HepG2 (cell line): ENCODE results near the gene OR2B2. TPM values are rescaled to one million over a fixed set of nuclear protein-coding genes. Genes with fewer than 3 reads are reported as not detected.

Experiments used
- ATM ChIP-seq: fragments of 450-650 bp; IDR thresholded peaks from 2 replicates; pipeline ENCODE4 v1.7.1; 2017; ENCODE audit warnings: mild to moderate bottlenecking, borderline replicate concordance
- BORCS8-MEF2B ChIP-seq: sonication (generic); formaldehyde crosslinking; IDR thresholded peaks from 2 replicates; pipeline ENCODE4 v1.8.0; 2022; ENCODE audit warnings: mild to moderate bottlenecking, missing genetic modification reagents
- HCFC1 ChIP-seq: fragments of 150-350 bp; IDR thresholded peaks from 2 replicates; pipeline ENCODE4 v1.6.1; 2014; ENCODE audit warnings: low read depth, low read length
- KDM4B ChIP-seq: sonication (generic); formaldehyde crosslinking; IDR thresholded peaks from 2 replicates; pipeline ENCODE4 v1.4.0; 2020; ENCODE audit warnings: missing genetic modification reagents
- KDM6A ChIP-seq: IDR thresholded peaks from 2 replicates; pipeline ENCODE4 v1.6.1; 2016; ENCODE audit warnings: low read depth
- MBNL3 ChIP-seq: fragments of 250-450 bp; sonication (Bioruptor Pico); conservative IDR thresholded peaks from 2 replicates; pipeline ENCODE4 v1.8.0; 2022; ENCODE audit warnings: mild to moderate bottlenecking, inconsistent platforms
- MED1 ChIP-seq: sonication (generic); formaldehyde crosslinking; IDR thresholded peaks from 2 replicates; pipeline ENCODE4 v1.4.0; 2020; ENCODE audit warnings: missing genetic modification reagents
- MXI1 ChIP-seq: IDR thresholded peaks from 3 replicates; pipeline ENCODE4 v1.6.1; 2012; ENCODE audit warnings: low read depth, low read length, inconsistent platforms, borderline replicate concordance
- NPAS2 ChIP-seq: sonication (generic); formaldehyde crosslinking; IDR thresholded peaks from 2 replicates; pipeline ENCODE4 v1.8.0; 2022; ENCODE audit warnings: mild to moderate bottlenecking, missing genetic modification reagents, borderline replicate concordance
- PAWR ChIP-seq: sonication (generic); formaldehyde crosslinking; IDR thresholded peaks from 2 replicates; pipeline ENCODE4 v1.4.0; 2020; ENCODE audit warnings: missing genetic modification reagents, mild to moderate bottlenecking, borderline replicate concordance
- RAD21 ChIP-seq: fragments of 450-650 bp; formaldehyde crosslinking; IDR thresholded peaks from 2 replicates; pipeline ENCODE4 v1.5.0; 2020; ENCODE audit warnings: mild to moderate bottlenecking
- RBM22 ChIP-seq: fragments of 200-400 bp; formaldehyde crosslinking; optimal IDR thresholded peaks from 2 replicates; pipeline ENCODE3; 2017; ENCODE audit warnings: mild to moderate bottlenecking, low read length, moderate library complexity
- REPIN1 ChIP-seq: sonication (generic); formaldehyde crosslinking; IDR thresholded peaks from 2 replicates; pipeline ENCODE4 v1.8.0; 2022; ENCODE audit warnings: missing genetic modification reagents, low read depth, mild to moderate bottlenecking, borderline replicate concordance
- TBX3 ChIP-seq: fragments of 450-650 bp; IDR thresholded peaks from 2 replicates; pipeline ENCODE4 v1.6.1; 2017; ENCODE audit warnings: antibody characterized with exemption, mild to moderate bottlenecking, inconsistent platforms, borderline replicate concordance
- YEATS2 ChIP-seq: sonication (generic); formaldehyde crosslinking; IDR thresholded peaks from 2 replicates; pipeline ENCODE4 v1.4.0; 2020; ENCODE audit warnings: missing genetic modification reagents, borderline replicate concordance
- ZBTB1 ChIP-seq: sonication (generic); formaldehyde crosslinking; IDR thresholded peaks from 2 replicates; pipeline ENCODE4 v1.4.0; 2020; ENCODE audit warnings: missing genetic modification reagents, borderline replicate concordance
- ZBTB7A ChIP-seq: sonication (generic); formaldehyde crosslinking; IDR thresholded peaks from 2 replicates; pipeline ENCODE4 v1.8.0; 2022; ENCODE audit warnings: mild to moderate bottlenecking, missing genetic modification reagents
- ZFP90 ChIP-seq: sonication (generic); formaldehyde crosslinking; IDR thresholded peaks from 2 replicates; pipeline ENCODE4 v1.8.0; 2022; ENCODE audit warnings: missing genetic modification reagents, mild to moderate bottlenecking, inconsistent platforms, borderline replicate concordance
- ZNF574 ChIP-seq: sonication (generic); formaldehyde crosslinking; IDR thresholded peaks from 2 replicates; pipeline ENCODE4 v1.4.0; 2020; ENCODE audit warnings: missing genetic modification reagents
- ZNF75D ChIP-seq: sonication (generic); formaldehyde crosslinking; IDR thresholded peaks from 2 replicates; pipeline ENCODE4 v1.8.1; 2023; ENCODE audit warnings: missing genetic modification reagents, mild to moderate bottlenecking, borderline replicate concordance
- ZNF772 ChIP-seq: sonication (generic); formaldehyde crosslinking; IDR thresholded peaks from 2 replicates; pipeline ENCODE4 v1.5.0; 2020; ENCODE audit warnings: mild to moderate bottlenecking, missing genetic modification reagents
- ZNF839 ChIP-seq: sonication (generic); formaldehyde crosslinking; IDR thresholded peaks from 2 replicates; pipeline ENCODE4 v1.4.0; 2020; ENCODE audit warnings: missing genetic modification reagents, mild to moderate bottlenecking, borderline replicate concordance
- polyA plus RNA-seq, 8 experiments: library from polyadenylated mRNA; depleted of rRNA in 3 of 8; stranded (reverse) in 7 of 8; unstranded in 1 of 8; fragments of >200 nt; fragmentation: Illumina TruSeq in 4 of 8; extraction: Trizol in 4 of 8; gene quantifications; 2 replicates each; pipeline versions ENCODE4 v1.2.1 to v1.2.3, GENCODE V29; 2011 to 2016; ENCODE audit warnings: low read depth in 4 of 8, missing spikeins in 1 of 8, mixed read lengths in 1 of 8; ENCODE audit not compliant: insufficient read depth in 1 of 8
- total RNA-seq, 5 experiments: library from RNA; depleted of rRNA; stranded (reverse); fragments of >200 nt; fragmentation: Illumina TruSeq; extraction: Trizol; gene quantifications; 2 replicates each; pipeline ENCODE4 v1.2.3, GENCODE V29; 2016; ENCODE audit warnings: low read depth in 1 of 5
- TF ChIP-seq, protein P1 (sequence below): sonication (generic); formaldehyde crosslinking; IDR thresholded peaks from 2 replicates; pipeline ENCODE4 v1.4.0; 2020; ENCODE audit warnings: mild to moderate bottlenecking, missing genetic modification reagents

Gene OR2B2
- total and polyA plus RNA-seq, 2 of the 13 experiments (the other 11 are each of a cell fraction or from before 2014, with no cell fraction given) = not detected

GRCh38 chr6:27893836-27894807 lies 18.1 kb downstream of the OR2B2 start (continued):
- TF ChIP-seq, protein P1, sequence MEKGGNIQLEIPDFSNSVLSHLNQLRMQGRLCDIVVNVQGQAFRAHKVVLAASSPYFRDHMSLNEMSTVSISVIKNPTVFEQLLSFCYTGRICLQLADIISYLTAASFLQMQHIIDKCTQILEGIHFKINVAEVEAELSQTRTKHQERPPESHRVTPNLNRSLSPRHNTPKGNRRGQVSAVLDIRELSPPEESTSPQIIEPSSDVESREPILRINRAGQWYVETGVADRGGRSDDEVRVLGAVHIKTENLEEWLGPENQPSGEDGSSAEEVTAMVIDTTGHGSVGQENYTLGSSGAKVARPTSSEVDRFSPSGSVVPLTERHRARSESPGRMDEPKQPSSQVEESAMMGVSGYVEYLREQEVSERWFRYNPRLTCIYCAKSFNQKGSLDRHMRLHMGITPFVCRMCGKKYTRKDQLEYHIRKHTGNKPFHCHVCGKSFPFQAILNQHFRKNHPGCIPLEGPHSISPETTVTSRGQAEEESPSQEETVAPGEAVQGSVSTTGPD (CRISPR knock-in tag) = no peak
- TF ChIP-seq ZNF839 (no peak), KDM4B (no peak), NPAS2 (CRISPR knock-in tag) (no peak), ZNF574 (CRISPR knock-in tag) (peak; percentile 40; the same call in 1 of the 2 replicates), RAD21 (CRISPR knock-in tag) (no peak; the same call in 1 of the 2 replicates), REPIN1 (CRISPR knock-in tag) (peak; percentile 18; the same call in 1 of the 2 replicates), ZNF772 (CRISPR knock-in tag) (peak; percentile 49; the same call in 1 of the 2 replicates), KDM6A (CRISPR knock-in tag) (no peak), ZBTB1 (no peak), PAWR (CRISPR knock-in tag) (no peak), ZFP90 (CRISPR knock-in tag) (no peak), MBNL3 (CRISPR knock-in tag) (no peak), TBX3 (no peak), ZNF75D (CRISPR knock-in tag) (no peak), YEATS2 (CRISPR knock-in tag) (peak; percentile 76), BORCS8-MEF2B (CRISPR knock-in tag) (peak; percentile 90), ATM (no peak), ZBTB7A (CRISPR knock-in tag) (no peak), HCFC1 (no peak), RBM22 (peak; percentile 91), MED1 (CRISPR knock-in tag) (peak; percentile 69), MXI1 (peak; percentile 81; the same call in 2 of the 3 replicates)
